ENCODE results near the gene SPRY4. TPM values are rescaled to one million over a fixed set of nuclear protein-coding genes. Genes with fewer than 3 reads are reported as not detected.

SPRY4 gene, protein sequence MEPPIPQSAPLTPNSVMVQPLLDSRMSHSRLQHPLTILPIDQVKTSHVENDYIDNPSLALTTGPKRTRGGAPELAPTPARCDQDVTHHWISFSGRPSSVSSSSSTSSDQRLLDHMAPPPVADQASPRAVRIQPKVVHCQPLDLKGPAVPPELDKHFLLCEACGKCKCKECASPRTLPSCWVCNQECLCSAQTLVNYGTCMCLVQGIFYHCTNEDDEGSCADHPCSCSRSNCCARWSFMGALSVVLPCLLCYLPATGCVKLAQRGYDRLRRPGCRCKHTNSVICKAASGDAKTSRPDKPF
- 35.5 and 35.6 TPM in 2 replicates for total RNA-seq (2021)
- Bru-seq, nascent RNA: percentile 95 among the genes with signal in this experiment
- percentile 92 among the genes with signal in this experiment for BruChase-seq, experiment 1, labeled RNA remaining after a 2-hour chase
- BruChase-seq, experiment 2, labeled RNA remaining after a 6-hour chase: percentile 80 among the genes with signal in this experiment
- long read RNA-seq, full-length matches to known transcripts: 40 of 44 reads
- long read RNA-seq, partial matches to known transcripts: 0 of 44 reads
- long read RNA-seq, other reads (novel, unspliced or antisense): 4 of 44 reads

- H3K4me1 ChIP-seq (ENCODE audit: insufficient read depth, low read length, poor library complexity, severe bottlenecking): peaks cover 61% of the 10 kb centered on the region
- ChIA-PET CTCF (interaction anchor here (0.6 to 1.2 kb wide), 3 partner anchors 9 to 352 kb away, joined by 4 to 5 read pairs (median 5); no protein-coding TSS in a partner anchor), POLR2A (ENCODE audit: low non-redundant PET) (interaction anchor here (0.7 kb wide), 1 partner anchor 9 kb away, joined by 4 read pairs; no protein-coding TSS in a partner anchor)
- no peaks in the 10 kb centered on the region for H3K36me3 ChIP-seq (ENCODE audit: insufficient read depth, low read length, poor library complexity, severe bottlenecking)
- BruUV-seq (replicated peaks): no TSS peak
- peak within 1 kb of the TSS; percentile 98 for H3K27ac ChIP-seq (ENCODE audit: low read depth, low read length, poor library complexity, severe bottlenecking)
- H3K27me3 ChIP-seq (replicated peaks; ENCODE audit: insufficient read depth, low read depth, low read length, poor library complexity): no peaks in the 10 kb centered on the region
- H3K4me3 ChIP-seq (ENCODE audit: low read depth, low read length, poor library complexity, severe bottlenecking): peak within 1 kb of the TSS; percentile 77
- TF ChIP-seq, protein P1, sequence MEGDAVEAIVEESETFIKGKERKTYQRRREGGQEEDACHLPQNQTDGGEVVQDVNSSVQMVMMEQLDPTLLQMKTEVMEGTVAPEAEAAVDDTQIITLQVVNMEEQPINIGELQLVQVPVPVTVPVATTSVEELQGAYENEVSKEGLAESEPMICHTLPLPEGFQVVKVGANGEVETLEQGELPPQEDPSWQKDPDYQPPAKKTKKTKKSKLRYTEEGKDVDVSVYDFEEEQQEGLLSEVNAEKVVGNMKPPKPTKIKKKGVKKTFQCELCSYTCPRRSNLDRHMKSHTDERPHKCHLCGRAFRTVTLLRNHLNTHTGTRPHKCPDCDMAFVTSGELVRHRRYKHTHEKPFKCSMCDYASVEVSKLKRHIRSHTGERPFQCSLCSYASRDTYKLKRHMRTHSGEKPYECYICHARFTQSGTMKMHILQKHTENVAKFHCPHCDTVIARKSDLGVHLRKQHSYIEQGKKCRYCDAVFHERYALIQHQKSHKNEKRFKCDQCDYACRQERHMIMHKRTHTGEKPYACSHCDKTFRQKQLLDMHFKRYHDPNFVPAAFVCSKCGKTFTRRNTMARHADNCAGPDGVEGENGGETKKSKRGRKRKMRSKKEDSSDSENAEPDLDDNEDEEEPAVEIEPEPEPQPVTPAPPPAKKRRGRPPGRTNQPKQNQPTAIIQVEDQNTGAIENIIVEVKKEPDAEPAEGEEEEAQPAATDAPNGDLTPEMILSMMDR (conservative IDR thresholded peaks at IDR 0.05; ENCODE audit: low read depth, low read length): no peak; the same call in 1 of the 2 replicates
- no peak for TF ChIP-seq EZH2 (IDR thresholded peaks at IDR 0.05; ENCODE audit: borderline replicate concordance, low read depth, low read length, poor library complexity, severe bottlenecking)
- peak; percentile 99 for DNase-seq (ENCODE audit: low spot score)
- intact Hi-C loops (cut with micrococcal nuclease; ENCODE audit: unreplicated experiment): loop anchor here (1.0 to 10.0 kb wide), 7 partner anchors 32 to 550 kb away; no protein-coding TSS in a partner anchor
- no peaks in the 10 kb centered on the region for H3K9me3 ChIP-seq (ENCODE audit: low read depth, low read length, poor library complexity, severe bottlenecking)
Measured at GRCh38 chr5:142324871-142325724, at the start of gene SPRY4. Gene SPRY4 (minus strand): TSS chr5:142325021. CDS start chr5:142315108, 9,913 bp downstream.

DNA sequence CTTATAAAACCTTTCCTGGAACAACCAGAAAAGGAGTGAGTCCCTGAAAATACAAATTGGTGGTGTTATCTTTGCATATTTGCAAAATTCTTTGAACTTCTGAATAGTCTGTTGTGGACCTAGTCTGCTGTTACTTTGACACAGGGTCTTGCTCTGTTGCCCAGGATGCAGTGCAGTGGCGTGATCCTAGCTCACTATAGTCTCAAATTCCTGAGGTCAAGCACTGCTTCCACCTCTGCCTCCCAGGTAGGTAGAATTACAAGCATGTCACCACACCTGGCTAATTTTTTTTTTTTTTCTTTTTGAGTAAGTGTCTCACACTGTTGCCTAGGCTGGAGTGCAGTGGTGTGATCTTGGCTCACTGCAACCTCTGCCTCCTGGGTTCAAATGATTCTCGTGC is 43.7 kb upstream of the SPRY4 start:
- no TSS peak for BruUV-seq (replicated peaks)
- Histone ChIP-seq H3K36me3 (ENCODE audit: insufficient read depth, low read length, poor library complexity, severe bottlenecking) (no peaks in the 10 kb centered on the region), H3K27me3 (replicated peaks; ENCODE audit: insufficient read depth, low read depth, low read length, poor library complexity) (no peaks in the 10 kb centered on the region), H3K27ac (ENCODE audit: low read depth, low read length, poor library complexity, severe bottlenecking) (no peak overlapping the region), H3K4me3 (ENCODE audit: low read depth, low read length, poor library complexity, severe bottlenecking) (no peak overlapping the region), H3K9me3 (ENCODE audit: low read depth, low read length, poor library complexity, severe bottlenecking) (no peaks in the 10 kb centered on the region), H3K4me1 (ENCODE audit: insufficient read depth, low read length, poor library complexity, severe bottlenecking) (peaks cover 16% of the 10 kb centered on the region)
- DNase-seq (ENCODE audit: low spot score): no peak
- ChIA-PET POLR2A (ENCODE audit: low non-redundant PET) (no interaction called here), CTCF (no interaction called here)
- TF ChIP-seq, protein P1 (conservative IDR thresholded peaks at IDR 0.05; ENCODE audit: low read depth, low read length): no peak
- TF ChIP-seq EZH2 (IDR thresholded peaks at IDR 0.05; ENCODE audit: borderline replicate concordance, low read depth, low read length, poor library complexity, severe bottlenecking): no peak
- intact Hi-C loops (cut with micrococcal nuclease; ENCODE audit: unreplicated experiment): no loop called here

GRCh38 chr5:142366007-142366406 is 41.2 kb upstream of the SPRY4 start:
- Histone ChIP-seq H3K9me3 (ENCODE audit: low read depth, low read length, poor library complexity, severe bottlenecking) (no peaks in the 10 kb centered on the region), H3K27me3 (replicated peaks; ENCODE audit: insufficient read depth, low read depth, low read length, poor library complexity) (no peaks in the 10 kb centered on the region), H3K27ac (ENCODE audit: low read depth, low read length, poor library complexity, severe bottlenecking) (no peak overlapping the region), H3K36me3 (ENCODE audit: insufficient read depth, low read length, poor library complexity, severe bottlenecking) (no peaks in the 10 kb centered on the region), H3K4me1 (ENCODE audit: insufficient read depth, low read length, poor library complexity, severe bottlenecking) (peaks cover 39% of the 10 kb centered on the region), H3K4me3 (ENCODE audit: low read depth, low read length, poor library complexity, severe bottlenecking) (no peak overlapping the region)
- DNase-seq (ENCODE audit: low spot score): no peak
- BruUV-seq (replicated peaks): no TSS peak
- CTCF ChIA-PET: no interaction called here
- TF ChIP-seq EZH2 (IDR thresholded peaks at IDR 0.05; ENCODE audit: borderline replicate concordance, low read depth, low read length, poor library complexity, severe bottlenecking): no peak
- intact Hi-C loops (cut with micrococcal nuclease; ENCODE audit: unreplicated experiment): no loop called here
- POLR2A ChIA-PET (ENCODE audit: low non-redundant PET): no interaction called here
